ENCODE measurements around the gene CDH18. TPM values are rescaled to one million over a fixed set of nuclear protein-coding genes. Genes with fewer than 3 reads are reported as not detected.

Gene CDH18, protein sequence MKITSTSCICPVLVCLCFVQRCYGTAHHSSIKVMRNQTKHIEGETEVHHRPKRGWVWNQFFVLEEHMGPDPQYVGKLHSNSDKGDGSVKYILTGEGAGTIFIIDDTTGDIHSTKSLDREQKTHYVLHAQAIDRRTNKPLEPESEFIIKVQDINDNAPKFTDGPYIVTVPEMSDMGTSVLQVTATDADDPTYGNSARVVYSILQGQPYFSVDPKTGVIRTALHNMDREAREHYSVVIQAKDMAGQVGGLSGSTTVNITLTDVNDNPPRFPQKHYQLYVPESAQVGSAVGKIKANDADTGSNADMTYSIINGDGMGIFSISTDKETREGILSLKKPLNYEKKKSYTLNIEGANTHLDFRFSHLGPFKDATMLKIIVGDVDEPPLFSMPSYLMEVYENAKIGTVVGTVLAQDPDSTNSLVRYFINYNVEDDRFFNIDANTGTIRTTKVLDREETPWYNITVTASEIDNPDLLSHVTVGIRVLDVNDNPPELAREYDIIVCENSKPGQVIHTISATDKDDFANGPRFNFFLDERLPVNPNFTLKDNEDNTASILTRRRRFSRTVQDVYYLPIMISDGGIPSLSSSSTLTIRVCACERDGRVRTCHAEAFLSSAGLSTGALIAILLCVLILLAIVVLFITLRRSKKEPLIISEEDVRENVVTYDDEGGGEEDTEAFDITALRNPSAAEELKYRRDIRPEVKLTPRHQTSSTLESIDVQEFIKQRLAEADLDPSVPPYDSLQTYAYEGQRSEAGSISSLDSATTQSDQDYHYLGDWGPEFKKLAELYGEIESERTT
- 1.4 and 5.3 TPM in 2 replicates for total RNA-seq (2014; rRNA removed; shearing (Covaris generic))

DNA sequence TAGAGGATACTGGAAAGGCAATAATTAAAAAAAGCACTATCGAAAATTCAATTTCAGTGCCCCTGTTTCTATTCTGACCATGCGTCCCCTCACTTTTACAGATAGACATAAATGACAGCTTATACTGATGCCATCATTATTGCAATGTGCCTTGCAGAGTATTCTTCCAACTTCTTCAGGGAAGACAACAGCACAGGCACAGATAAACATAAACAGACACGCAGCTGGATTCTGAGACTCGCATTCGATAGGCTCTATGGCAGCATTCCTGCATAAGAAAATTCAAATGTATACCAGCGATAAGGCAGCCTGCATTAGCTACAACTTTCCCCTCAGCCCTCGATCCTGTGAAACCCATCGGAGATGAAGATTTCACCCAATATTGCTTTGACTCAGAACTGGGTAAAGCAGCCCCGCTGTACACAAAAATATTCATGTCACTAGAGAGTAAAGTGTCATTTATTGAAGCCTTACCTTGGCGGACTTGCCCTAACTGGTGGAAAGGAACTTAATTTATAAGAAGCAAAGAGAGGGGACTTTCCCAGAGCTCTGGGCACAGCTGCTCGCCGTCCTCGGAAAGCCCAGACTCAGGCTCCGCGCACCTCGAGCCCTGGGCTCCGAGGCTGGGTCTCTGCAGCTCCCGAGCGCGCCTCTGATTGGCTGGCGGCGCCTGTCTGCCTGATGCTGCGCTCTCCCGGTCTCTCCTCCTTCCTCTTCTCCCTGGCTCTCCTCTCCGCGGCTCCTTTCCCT, at the start of gene CDH18:
CDH18 (minus strand) TSS at position 589 of the 750 bp plus-strand sequence. CDS start 149,214 bp downstream, outside the sequence.
- DNase-seq (ENCODE audit: low spot score), result peak; percentile 46

DNA sequence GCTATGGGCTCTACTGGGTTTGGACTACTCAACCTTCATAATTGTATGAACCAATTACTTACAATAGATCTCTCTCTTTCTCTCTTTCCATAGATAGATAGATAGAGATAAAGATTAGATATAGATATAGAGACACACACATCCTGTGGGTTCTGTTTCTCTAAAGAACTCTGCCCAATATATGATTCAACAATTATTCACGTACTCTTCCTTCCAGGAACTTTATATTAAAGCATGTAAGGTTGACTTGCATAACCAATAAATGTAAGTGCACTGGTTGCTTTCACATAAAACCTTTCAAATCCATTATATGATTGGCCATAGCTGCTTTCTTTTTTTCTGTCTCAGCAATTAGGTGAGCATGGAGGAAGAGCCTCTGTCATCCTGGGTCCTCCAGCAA, 46.7 kb upstream of the CDH18 start:
- DNase-seq (ENCODE audit: low spot score), result no peak

DNA sequence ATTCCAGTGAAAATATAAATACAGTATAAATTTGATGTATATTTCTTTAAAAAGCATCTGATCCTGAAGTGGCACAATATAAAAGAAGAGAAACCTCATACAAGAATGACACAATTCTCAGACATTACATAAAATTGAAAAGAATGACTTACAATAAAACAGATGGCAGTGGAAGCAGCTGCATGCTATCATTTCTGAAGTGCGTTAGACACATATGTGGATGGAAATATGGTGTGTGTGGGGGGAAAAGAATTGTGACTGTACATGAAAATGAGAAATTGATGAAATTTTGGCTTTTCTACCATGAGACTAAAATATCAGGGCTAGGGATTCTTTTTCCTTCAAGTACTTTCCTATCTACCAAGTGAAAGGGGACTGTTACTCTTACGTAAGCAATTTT, 45.9 kb upstream of the CDH18 start:
- no peak for DNase-seq (ENCODE audit: low spot score)

DNA sequence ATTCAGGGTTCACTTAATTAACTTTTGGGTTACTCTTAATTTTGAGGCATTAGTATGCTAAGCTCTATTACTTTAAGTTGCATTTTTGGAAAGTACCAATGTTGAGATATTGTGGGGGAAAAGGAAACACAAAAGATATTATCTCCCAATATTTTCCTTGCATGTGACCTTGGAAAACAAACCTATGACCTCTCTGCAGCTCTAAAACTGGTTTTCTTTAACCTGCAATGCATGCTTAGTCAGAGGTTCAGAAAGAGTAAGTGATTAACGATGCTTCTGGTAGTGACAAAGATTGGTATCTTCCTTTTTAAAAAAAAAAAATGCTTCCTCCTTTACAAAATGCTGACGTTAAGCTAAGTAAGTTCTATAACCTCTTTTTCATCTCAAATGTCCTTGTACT, 44.9 kb upstream of the CDH18 start:
- no peak for DNase-seq (ENCODE audit: low spot score)

DNA sequence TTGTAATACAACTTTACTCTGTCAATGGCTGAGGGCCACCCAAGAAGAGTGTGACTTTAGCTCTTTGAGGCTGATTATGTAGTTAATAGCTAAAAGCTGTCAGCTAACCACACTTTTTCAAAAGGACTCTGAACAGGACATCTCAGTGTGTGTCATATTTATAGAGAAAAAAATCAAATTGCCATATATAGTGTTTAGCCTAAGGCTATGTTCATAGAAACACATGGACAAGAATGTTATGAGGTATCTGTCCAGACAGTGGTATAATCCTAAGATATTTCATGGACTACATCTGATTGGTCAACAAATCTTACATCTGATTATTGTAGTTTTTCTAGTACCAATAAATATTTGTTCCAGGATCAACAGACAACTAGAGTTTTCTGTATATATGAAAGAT, 42.1 kb upstream of the CDH18 start:
- no peak for DNase-seq (ENCODE audit: low spot score)

DNA sequence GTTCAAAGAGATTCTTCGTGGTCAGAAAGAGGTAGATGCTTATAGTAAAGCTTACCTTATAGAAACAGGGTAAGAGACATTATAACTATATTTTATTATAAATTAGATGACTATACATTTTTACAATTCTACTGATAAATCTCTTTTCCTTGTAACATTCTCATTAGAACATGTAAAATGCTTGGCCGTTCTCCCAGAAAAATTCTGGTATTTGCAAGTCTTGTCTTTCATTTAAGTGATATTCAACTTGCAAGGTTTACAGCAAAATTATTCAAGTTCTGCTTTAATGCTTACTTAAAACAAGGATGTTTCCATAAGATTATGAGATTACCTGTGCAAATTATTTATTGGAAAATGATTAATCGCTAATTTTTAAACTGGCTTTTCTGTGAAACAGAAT, 41.3 kb upstream of the CDH18 start:
- DNase-seq (ENCODE audit: low spot score), result no peak

DNA sequence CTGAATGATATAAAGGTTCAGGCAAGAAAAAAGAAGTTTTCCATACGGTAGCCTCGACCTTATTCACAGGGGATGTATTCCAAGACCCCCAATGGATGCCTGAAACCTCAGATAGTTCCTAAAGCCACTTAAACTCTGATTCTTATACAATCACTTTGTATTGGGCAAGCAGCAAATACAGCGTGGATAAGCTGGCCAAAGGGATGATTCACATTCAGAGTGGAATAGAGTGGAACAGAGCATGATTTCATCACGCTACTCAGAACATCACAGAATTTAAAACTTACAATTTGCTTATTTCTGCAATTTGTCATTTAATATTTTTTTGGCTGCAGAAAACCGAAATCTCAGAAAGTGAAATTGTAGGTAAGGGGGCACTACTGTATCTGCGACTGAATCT, 40.5 kb upstream of the CDH18 start:
- DNase-seq (ENCODE audit: low spot score), result no peak

DNA sequence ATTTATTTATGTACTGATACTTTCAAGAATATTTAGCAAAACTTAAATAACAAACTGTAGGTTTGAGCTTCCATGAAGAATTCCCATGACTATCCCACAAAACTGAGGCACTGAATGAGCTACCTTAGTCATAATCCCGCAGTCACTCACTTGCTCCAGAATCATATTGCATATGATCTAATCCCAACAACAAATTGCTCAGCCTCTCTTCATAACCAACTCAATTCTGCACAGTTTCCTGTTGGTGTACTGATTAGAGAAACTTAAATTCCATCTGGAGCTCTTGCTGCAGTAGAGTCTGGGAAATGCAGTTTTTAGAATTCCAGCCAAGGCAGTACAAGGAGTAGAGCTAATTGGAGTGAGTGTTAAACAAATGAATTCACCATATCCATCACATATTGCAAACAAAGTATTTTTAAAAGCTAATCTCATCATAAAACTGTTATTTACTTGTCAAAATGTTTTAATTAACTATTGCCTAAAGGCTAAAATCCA, 35.7 kb upstream of the CDH18 start:
- DNase-seq (ENCODE audit: low spot score), result no peak

DNA sequence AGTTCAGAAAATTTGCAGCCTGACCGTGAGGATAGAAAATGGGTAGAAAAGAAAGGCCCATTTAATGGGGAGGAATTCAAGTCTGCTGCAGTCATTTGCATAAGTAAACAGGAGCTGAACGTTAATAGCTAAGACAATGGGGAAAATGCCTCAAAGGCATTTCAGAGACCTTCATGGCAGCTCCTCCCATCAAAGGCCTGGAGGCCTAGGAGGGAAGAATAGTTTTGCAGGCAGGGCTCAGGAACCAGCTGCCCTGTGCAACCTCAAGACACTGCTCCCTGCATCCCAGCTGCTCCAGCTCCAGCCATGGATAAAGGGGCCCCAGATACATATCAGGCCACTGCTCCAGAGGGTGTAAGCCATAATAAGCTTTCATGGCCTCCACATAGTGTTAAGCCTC, 32.2 kb upstream of the CDH18 start:
- DNase-seq (ENCODE audit: low spot score), result no peak

DNA sequence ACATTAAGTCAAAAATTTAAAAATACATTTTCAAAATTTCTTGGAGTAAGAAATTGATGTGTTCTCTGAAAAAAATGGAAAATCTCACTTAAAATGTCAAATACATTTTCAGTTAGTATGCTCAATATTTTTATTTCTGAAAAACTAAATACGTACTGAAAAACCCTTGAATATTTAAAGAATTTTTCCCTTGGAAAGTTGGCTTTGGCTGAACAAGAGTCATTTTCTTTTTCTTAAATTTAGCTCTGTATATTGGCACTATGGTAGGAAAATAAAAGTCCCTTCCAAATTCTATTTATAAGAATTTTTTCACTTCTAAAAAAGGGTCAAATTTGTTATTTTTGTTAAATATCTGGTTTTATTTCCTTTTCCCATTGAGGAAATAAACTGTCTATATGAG, 29.0 kb upstream of the CDH18 start:
- no peak for DNase-seq (ENCODE audit: low spot score)

DNA sequence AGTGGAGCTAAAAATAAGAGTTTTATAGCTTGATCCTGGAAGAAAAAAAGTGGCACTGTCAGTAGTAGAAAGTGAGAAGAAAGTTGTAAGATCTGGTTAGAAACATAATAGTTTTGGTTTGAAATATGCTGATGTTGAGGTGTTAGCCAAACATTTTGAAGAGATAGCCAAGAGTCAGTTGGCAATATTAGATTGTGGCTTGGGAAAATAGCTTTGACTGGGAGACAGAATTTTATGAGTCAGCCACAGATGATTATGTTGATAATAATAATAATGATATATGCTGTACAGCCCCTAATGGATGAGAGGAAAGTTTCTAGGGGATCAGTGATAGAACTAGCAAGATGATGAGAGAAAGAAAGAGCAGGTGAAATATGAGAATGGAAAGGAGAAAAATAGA, 12.4 kb upstream of the CDH18 start:
- no peak for DNase-seq (ENCODE audit: low spot score)

DNA sequence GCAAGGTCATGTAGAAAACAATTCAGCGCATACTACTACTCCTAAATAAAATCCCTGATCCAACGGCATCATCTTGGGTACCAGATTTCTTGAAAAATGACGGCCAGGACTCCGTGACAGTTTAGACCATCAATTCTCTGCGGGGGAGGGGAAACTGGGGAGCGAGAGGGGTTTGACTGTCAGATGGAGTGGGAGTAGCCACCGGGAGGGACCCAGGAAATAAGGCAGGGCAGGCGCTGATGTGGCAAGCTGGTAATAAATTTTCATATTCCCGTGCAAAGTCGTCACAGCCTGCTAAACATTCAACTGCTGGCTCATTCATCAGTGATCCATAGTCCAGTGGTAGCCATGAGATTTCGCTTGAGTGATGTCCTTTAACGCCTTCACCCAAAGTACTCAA, 457 bp upstream of the CDH18 start:
- DNase-seq (ENCODE audit: low spot score), result no peak

DNA sequence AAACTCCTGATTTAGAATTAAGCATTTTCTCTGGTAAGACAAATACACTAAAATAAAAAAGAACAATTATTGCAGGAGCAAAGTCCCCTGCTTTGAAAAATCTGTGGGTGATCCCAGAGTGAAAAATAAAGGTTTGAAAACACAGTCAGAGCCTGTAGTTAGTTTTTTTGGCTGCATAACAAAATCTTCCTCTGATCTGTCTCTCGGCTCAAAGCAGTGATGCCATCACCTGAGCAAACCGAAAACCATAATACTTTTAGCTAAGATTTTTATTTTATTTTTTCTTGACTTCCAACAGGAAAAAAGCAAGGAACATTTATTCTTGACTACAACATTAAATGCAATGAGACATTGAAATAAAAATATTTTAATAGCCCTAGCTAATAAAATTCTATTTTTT, 1.2 kb downstream of the CDH18 start:
- DNase-seq (ENCODE audit: low spot score), result no peak

DNA sequence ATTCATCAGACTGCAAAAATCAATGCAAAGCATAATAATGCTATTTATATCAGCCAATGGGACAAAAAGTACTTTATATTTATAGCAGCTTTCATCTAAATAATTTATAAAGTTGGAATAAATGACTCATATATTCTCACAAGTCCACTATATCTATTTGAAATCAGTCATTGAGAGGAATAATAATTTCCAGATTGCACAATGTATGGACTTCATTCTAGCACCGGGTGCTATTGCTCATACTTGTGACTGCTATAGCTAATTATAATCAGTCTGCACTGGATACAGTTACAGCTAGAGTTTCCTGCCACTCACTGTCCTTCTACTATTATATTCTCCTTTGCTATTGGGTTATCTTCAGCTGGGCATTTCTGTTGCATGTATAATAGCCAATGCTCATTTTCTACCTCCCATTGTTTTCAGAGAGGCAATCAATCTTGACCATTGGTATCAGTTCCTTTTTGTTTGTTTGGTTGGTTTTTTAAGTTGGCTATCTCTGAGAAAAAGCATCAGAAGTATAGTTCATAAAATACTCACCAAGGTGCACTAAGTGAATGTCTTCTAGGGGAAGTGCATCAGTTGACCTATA, 1.9 kb downstream of the CDH18 start:
- no peak for DNase-seq (ENCODE audit: low spot score)

DNA sequence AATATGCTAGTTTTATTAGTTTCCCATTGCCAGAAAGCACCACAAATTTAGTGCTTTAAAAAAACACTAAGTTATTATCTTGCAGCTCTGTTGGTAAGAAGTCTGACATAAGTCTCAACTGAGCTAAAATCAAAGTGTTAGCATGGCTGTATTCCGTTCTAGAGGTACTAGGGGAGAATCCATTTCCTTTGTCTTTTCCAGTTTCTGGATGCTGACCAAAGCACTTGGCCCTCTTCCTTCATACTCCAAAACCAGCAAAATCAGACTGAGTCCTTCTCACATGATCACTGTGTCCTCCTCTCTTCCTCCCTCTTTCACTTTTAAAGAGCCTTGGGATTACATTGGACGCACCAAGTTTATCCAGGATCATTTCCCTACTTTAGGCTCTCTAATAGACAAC, 9.5 kb downstream of the CDH18 start:
- DNase-seq (ENCODE audit: low spot score), result no peak

DNA sequence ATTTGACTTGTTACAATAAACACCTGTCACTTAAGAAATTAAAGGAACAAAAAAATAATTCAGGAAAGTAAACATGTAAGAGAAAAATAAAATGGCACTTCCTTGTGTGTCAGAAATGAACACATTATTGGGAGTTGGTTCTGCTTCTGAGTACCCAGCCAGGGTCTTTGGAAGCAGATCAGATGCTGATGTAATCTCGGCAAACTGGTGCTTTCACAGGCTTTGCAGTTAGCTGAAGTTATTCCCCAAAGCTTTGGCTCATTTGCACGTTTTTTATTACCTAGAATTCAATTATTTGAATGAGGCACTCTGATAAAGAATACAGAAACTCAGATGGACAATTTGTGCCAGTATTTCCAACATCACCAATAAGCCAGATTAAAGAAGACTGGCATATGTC, 10.9 kb downstream of the CDH18 start:
- DNase-seq (ENCODE audit: low spot score), result no peak

DNA sequence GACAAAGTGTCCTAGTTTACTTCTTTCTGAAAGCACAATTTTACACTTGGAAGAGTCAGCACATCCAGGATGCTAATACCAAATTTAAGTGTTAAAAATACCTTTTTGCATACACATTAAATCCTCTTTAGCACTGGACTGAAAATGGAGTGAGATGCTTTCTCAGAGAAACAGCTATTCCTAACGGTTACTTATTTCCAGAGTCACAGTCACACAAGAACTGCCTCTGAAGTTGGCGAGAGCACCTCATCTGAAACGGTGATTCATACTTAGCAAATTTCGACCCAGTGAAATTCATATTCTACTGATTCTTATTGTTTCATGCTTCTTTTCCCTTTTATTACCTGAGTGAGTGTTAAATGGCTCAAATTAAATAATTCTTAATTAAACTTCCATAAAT, 12.2 kb downstream of the CDH18 start:
- no peak for DNase-seq (ENCODE audit: low spot score)

DNA sequence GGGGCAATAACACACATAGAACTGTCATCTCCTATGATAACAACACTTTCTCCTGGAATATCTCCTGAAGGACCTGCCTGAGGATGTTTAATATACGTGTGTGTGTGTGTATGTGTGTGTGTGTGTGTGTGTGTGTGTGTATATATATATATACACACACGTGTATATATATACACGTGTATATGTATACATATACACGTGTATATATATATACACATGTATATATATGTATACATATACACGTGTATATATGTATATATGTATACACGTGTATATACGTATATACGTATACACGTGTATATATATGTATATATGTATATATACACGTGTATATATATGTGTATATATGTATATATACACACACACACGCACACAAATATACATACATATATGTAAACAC, 27.5 kb downstream of the CDH18 start:
- DNase-seq (ENCODE audit: low spot score), result no peak

DNA sequence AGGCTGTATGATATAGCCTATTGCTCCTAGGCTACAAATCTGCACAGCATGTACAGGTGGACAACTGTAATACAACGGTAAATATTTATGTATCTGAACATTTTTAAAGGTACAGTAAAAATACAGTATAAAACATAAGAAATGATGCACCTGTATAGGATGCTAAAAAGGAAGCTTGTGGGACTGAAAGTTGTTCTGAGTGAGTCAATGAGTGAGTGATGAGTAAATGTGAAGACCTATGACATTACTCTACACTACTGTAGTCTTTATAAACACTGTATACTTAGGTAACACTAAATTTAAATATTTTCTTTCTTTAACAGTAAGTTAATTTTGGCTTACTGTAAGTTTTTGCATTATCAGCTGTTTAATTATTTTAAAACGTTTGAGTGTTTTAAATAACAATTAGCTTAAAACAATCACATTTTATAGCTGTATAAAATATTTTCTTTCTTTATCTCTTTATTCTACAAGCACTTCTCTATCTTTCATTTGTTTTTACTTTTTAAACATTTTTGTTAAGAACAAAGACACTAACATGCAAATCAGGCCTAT, 28.1 kb downstream of the CDH18 start:
- no peak for DNase-seq (ENCODE audit: low spot score)

DNA sequence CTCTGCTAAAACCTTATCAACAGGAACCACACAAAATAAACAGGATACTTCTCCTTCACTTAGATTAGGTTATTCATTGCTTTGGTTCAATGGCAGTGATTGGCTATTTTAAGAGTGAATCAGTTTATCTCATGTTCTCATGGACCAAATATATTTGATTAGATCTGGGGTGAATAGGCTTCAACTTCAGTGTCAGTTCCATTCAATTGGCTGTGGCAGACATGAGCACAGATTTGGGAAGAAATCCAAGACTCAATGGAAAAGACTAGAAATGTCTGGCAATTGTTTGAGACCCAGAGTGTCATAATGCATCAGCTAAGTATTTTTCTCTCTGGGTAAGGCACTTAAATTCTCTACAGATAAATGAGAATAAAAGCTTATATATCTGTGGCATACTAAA, 37.1 kb downstream of the CDH18 start:
- no peak for DNase-seq (ENCODE audit: low spot score)

DNA sequence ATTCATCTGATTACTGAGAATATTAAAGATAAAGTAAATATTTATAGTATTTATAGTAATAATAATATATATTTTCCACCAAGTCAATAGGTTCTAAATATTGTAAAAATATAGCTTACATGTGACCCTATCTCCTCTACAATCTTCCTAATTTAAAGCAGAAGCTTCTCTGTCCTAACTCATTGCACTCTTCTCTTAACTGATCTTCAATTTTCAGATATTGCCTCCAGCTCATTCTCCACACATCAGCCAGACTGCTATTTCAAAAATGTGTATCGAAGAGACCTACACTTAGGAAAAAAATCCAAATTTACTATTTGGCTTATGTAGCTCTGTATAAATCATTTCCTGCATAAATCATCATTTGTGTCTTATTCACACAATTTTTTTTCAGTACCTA, 47.8 kb downstream of the CDH18 start:
- no peak for DNase-seq (ENCODE audit: low spot score)

DNA sequence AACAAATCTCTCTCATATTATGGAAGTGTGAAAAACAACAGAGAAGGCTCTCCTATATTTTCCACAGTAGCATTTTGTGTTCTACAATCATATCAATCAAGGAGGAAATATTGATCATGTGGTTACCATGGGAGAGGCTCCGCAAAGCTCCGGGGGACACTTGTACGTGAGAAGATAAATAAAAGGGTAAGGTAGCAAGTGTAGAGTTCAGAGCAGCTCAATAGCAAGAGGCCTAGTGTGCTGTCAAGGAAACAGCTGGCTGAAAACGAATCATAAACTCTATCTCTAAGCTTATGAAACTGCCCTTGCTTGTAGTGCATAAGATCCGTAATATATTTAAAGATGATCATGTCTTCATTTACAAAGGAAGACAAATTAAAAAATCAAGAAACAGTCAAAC, 57.5 kb downstream of the CDH18 start:
- no peak for DNase-seq (ENCODE audit: low spot score)
